Neuron (in vitro differentiated cells): ENCODE data around the gene EFNA5.
"Not testable (repeated sequence)": the region's sequence is repeated elsewhere in the genome, so short reads cannot be mapped to it uniquely, and the experiment has no call there.

ENCODE experiments used
- H2AFZ ChIP-seq: one replicate; pipeline ENCODE4 v1.6.1; 2013; ENCODE audit warnings: low read depth, mild to moderate bottlenecking, inconsistent platforms, low read length, moderate library complexity
- H3K27me3 ChIP-seq: one replicate; pipeline ENCODE4 v1.6.1; 2013; ENCODE audit warnings: low read length; ENCODE audit not compliant: insufficient read depth
- H3K36me3 ChIP-seq: one replicate; pipeline ENCODE4 v1.6.1; 2013; ENCODE audit warnings: low read length; ENCODE audit not compliant: insufficient read depth
- H3K4me1 ChIP-seq: one replicate; pipeline ENCODE4 v1.6.1; 2013; ENCODE audit warnings: low read length; ENCODE audit not compliant: insufficient read depth
- H3K4me3 ChIP-seq: 2 replicates; pipeline ENCODE4 v1.5.1; 2013; ENCODE audit warnings: mild to moderate bottlenecking, low read length, moderate library complexity
- H3K9me3 ChIP-seq: one replicate; pipeline ENCODE4 v1.6.1; 2013; ENCODE audit warnings: low read length

EFNA5 gene

DNA sequence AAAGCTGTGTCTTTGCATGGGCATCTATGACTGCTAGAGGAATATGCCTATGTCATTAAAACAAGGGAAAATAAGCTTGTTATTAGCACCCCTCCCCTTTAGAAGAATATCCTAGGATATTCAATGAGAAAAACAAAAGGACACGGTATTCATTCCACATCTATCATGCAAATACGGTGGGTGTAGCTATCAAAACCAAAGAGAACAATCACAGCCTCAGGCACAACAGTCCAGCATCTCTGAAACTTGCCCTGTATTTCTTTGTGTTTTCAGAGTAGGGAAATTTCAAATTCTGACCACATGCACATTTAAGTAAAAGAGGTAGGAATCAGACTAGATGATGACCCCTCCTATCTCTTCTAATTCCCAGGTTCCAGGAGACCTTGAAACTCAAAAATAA is 209.9 kb downstream of the EFNA5 start:
- no peaks in the 10 kb centered on the region for H3K36me3 ChIP-seq
- no peaks in the 10 kb centered on the region for H3K9me3 ChIP-seq
- H3K4me1 ChIP-seq: peaks cover 16% of the 10 kb centered on the region
- H3K27me3 ChIP-seq: no peaks in the 10 kb centered on the region
- H2AFZ ChIP-seq: no peak overlapping the region
- no peak overlapping the region for H3K4me3 ChIP-seq

DNA sequence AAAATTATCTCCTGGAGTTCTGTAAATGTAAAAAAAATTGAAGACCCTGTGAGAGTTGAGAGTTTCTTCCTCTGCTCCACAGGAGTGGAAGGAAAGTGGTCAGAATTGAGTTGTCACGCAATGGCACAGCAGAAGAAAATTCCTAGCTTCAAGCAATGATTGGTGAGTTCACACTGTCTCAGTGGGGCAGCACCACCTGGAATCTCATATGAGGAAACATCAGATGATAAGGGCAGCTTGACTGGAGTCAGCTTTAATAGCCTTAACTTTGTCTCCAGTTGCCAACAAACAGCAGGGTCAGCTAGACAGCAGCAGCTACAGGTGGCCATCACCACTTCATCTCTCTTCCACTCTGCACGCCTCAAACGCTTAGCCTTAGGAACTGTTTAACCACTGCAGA is 211.1 kb downstream of the EFNA5 start:
- H2AFZ ChIP-seq: no peak overlapping the region
- H3K27me3 ChIP-seq: no peaks in the 10 kb centered on the region
- no peaks in the 10 kb centered on the region for H3K36me3 ChIP-seq
- H3K9me3 ChIP-seq: no peaks in the 10 kb centered on the region
- peaks cover 22% of the 10 kb centered on the region for H3K4me1 ChIP-seq
- H3K4me3 ChIP-seq: no peak overlapping the region

DNA sequence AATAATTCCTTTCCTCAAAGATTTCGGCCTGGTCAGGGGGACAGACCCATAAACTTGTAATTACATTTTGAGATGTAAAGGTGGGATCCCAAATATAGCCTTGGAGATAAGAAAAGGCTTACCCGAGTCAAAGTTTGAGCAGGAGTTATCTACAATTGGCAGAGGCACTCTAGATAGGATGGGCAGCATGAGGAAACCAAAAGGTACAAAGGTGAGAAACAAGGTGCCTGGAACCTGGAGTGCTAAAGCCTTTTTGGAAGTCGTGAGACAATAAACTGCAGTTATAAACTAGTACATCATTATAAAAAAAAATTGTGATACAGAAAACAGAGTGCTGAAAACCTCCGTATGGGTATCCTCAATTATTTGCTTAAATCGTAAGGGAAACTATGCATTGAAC is 212.4 kb downstream of the EFNA5 start:
- no peaks in the 10 kb centered on the region for H3K36me3 ChIP-seq
- H3K9me3 ChIP-seq: no peaks in the 10 kb centered on the region
- H2AFZ ChIP-seq: no peak overlapping the region
- peaks cover 27% of the 10 kb centered on the region for H3K4me1 ChIP-seq
- H3K27me3 ChIP-seq: no peaks in the 10 kb centered on the region
- no peak overlapping the region for H3K4me3 ChIP-seq

DNA sequence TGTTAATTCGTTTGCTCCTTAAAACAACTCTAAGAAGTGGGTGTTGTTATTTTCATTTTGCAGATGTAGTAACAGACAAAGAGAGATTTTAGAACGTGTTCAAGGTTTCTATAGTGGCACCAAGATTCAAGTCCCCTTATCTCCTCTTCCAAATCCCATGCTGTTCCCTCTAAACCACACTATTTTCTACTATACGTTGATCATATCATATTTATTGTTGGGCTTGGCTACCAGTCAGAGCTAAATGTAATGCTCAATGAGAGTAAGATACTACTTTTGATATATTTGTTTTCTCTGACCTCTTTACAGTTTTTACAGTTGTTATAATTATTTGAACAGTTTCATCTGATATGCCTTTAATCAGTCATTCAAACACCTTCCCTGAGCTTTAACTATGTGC is 212.9 kb downstream of the EFNA5 start:
- Histone ChIP-seq H3K4me3 (no peak overlapping the region), H2AFZ (no peak overlapping the region), H3K9me3 (no peaks in the 10 kb centered on the region), H3K4me1 (peaks cover 27% of the 10 kb centered on the region), H3K36me3 (no peaks in the 10 kb centered on the region), H3K27me3 (no peaks in the 10 kb centered on the region)

DNA sequence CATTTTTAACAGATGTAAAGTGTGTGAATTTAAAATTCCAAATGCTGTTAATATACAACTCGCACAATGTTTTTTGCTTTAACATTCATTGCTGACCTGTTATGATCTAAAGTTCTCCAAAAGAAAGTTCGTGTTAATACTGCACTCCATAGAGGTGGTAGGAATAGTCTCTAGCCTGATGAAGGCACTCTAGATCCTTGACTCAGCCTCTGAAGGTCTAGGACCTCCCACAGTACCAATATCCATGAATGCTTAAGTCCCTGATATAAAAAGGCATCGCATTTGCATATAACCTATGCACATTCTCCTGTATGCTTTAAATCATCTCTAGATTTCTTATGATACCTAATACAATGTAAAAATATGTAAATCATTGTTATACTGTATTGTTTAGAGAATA is 213.6 kb downstream of the EFNA5 start:
- Histone ChIP-seq H3K27me3 (no peaks in the 10 kb centered on the region), H3K4me3 (no peak overlapping the region), H3K36me3 (no peaks in the 10 kb centered on the region), H3K9me3 (no peaks in the 10 kb centered on the region), H3K4me1 (peaks cover 27% of the 10 kb centered on the region), H2AFZ (no peak overlapping the region)

DNA sequence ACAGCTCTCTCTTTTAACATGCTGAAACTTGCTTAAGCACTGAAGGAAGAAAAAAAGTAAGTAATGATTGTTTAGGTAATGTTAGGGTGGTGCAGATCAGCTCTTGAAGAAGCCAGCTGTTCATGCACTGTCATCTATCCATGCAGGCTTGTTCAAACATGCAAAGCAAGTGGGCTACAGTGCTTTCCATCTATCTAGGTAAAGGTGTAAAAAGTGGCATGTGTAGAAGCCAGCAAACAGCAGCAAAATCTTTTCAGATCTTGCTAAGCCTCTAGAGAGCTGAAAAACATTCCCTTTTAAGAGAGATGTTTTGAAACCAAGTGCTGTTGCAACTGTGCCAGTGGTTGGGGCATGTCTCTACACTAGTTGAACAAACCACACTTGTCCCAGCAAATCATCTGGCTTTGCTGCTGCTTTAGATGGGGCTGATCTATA is 214.4 kb downstream of the EFNA5 start:
- Histone ChIP-seq H3K9me3 (no peaks in the 10 kb centered on the region), H2AFZ (no peak overlapping the region), H3K36me3 (no peaks in the 10 kb centered on the region), H3K27me3 (no peaks in the 10 kb centered on the region), H3K4me1 (peaks cover 27% of the 10 kb centered on the region), H3K4me3 (no peak overlapping the region)

DNA sequence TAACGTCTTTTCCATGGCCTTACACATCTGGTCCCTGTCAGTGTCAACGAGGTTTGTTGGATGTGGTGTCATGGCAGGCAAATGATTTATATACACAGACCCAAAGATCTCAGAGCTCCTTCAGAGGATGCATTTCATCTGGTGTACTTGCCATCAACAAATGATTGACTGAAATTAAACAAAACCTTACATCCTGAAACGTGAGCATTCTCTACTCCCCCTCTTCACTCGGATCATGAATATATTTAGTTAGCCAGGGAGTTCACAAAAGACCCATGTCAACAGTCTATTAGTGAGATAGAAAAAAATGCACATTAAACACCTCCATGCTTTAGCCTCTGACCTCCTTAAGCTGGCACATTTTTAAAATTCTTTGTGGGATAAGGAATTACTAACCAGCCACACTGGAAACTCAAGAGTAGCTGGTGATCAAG is 215.6 kb downstream of the EFNA5 start:
- no peak overlapping the region for H3K4me3 ChIP-seq
- no peaks in the 10 kb centered on the region for H3K36me3 ChIP-seq
- peaks cover 22% of the 10 kb centered on the region for H3K4me1 ChIP-seq
- no peak overlapping the region for H2AFZ ChIP-seq
- H3K27me3 ChIP-seq: no peaks in the 10 kb centered on the region
- no peaks in the 10 kb centered on the region for H3K9me3 ChIP-seq

DNA sequence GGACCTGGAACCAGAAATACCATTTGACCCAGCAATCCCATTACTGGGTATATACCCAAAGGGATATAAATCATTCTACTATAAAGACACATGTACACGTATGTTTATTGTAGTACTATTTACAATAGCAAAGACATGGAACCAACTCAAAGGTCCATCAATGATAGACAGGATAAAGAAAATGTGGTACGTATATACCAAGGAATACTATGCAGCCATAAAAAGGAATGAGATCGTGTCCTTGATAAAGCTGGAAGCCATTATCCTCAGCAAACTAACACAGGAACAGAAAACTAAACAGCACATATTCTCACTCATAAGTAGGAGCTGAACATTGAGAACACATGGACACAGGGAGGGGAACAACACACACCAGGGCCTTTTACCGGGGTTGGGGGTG is 218.9 kb downstream of the EFNA5 start:
- H3K9me3 ChIP-seq, H3K4me3 ChIP-seq, H3K36me3 ChIP-seq, H2AFZ ChIP-seq, H3K27me3 ChIP-seq: not testable (repeated sequence)
- peaks cover 22% of the 10 kb centered on the region for H3K4me1 ChIP-seq

DNA sequence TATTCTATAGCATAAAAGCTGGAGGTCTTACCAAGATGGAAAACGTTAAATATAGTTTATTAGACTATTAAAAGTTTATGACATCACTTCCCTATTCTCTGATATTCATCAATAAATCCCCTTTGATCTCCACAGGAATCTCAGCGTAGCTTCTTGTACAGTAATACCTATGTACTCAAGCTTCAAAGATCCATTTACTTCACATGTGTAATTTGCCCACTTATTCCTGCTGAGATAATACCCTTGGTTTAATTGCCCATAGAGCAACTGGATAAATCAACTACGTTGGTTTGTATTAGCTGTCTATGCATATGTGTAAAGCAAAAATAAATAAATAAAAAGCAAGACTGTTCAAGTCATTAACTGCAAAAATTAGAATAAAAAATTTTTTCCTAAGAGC is 219.7 kb downstream of the EFNA5 start:
- H3K4me1 ChIP-seq: peaks cover 19% of the 10 kb centered on the region
- H3K4me3 ChIP-seq: no peak overlapping the region
- H3K9me3 ChIP-seq: no peaks in the 10 kb centered on the region
- H3K27me3 ChIP-seq: no peaks in the 10 kb centered on the region
- H2AFZ ChIP-seq: no peak overlapping the region
- H3K36me3 ChIP-seq: no peaks in the 10 kb centered on the region

DNA sequence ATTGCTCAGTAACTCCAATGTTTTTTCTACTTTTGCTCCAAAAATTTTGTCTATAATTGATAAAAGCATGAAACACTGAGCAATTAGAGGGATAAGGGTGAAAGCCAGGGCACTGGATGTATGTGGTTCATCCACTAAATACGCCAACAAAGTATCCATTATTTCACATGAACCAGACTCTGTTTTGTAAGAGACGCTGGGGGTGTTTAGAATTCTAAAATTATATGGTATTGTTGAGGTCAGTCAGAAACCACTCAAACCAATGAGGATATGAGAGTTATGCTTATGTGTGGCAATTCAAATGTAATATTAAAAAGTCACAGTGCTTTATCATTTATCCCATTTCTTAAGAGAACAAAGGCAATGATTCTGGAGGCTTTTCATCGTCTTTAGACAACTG is 220.2 kb downstream of the EFNA5 start:
- peaks cover 16% of the 10 kb centered on the region for H3K4me1 ChIP-seq
- H3K27me3 ChIP-seq: no peaks in the 10 kb centered on the region
- H3K9me3 ChIP-seq: no peaks in the 10 kb centered on the region
- H3K36me3 ChIP-seq: no peaks in the 10 kb centered on the region
- H2AFZ ChIP-seq: no peak overlapping the region
- no peak overlapping the region for H3K4me3 ChIP-seq

DNA sequence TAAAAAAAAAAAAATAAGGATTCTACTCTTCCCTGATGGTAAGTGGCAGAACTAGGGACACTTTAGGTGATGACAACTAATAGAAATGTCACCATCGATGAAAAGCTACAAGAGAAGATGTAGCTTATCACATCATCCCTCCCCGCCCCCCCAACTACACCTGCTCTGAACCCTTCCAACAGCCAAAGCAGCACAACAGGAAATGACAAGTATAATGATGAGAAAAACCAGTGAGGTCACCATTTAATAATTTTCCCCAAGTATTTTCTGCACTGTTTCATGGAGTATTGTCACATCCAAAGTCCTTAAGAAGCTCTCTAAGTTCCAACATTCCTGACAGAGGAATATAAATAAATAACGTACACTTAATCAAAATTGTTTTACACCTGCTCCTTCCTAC is 221.4 kb downstream of the EFNA5 start:
- no peaks in the 10 kb centered on the region for H3K27me3 ChIP-seq
- H3K9me3 ChIP-seq: no peaks in the 10 kb centered on the region
- H2AFZ ChIP-seq: no peak overlapping the region
- no peak overlapping the region for H3K4me3 ChIP-seq
- H3K4me1 ChIP-seq: peaks cover 7% of the 10 kb centered on the region
- H3K36me3 ChIP-seq: no peaks in the 10 kb centered on the region

DNA sequence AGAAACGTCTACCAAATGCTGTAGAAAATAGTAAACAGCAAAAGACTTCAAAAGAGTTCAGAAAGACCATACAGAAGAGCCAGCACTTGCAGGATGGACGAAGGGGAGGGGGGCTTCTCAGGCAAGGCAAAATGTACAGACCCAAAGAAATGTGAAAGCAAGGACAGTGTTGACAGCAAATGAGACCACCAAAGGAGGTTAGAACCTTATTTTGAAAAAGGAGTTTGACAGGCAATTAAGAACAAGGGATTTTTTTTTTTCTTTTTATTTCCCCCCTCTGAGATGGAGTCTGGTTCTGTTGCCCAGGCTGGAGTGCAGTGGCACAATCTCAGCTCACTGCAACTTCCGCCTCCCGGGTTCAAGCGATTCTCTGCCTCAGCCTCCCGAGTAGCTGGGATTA is 223.2 kb downstream of the EFNA5 start:
- Histone ChIP-seq H2AFZ (no peak overlapping the region), H3K27me3 (no peaks in the 10 kb centered on the region), H3K4me3 (no peak overlapping the region), H3K36me3 (no peaks in the 10 kb centered on the region), H3K4me1 (peaks cover 2% of the 10 kb centered on the region), H3K9me3 (no peaks in the 10 kb centered on the region)

DNA sequence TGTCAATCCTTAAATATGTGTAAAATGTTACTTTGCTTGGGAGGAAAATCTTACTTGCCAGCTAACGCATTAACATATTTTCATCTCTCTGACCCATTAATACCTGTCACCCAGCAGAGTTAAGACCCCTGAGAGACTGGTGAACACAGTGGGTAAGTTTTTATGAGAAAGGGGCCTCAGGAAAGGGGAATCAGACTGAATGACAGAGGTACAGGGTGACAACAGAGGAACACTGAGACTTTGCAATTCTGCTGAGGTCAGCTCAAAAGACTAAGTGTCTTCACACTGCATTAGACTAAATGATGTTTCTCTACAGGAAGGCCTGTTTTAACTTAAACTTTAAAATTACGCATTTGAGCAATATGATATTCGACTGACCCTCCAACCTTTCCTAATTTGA is 223.8 kb downstream of the EFNA5 start:
- Histone ChIP-seq H3K27me3 (no peaks in the 10 kb centered on the region), H3K4me1 (peaks cover 2% of the 10 kb centered on the region), H3K4me3 (no peak overlapping the region), H3K9me3 (no peaks in the 10 kb centered on the region), H3K36me3 (no peaks in the 10 kb centered on the region), H2AFZ (no peak overlapping the region)

DNA sequence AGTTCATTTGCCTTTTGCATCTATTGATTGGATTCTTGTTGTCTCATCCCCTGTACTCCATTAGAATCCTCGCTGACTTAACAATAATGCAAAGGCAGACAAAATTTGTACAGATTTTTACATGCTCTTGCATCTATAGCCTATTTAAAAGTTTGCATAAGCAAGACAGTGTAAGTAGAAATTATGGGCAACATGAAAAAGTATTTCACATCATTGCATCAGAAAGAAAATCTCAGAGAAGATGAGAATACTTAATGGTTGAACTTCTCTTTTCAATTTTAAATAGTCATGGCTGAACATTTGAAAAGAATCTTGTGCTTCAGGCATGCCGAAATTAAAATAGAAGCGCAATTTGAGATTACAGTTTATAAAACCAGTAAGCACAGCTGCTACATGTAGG is 226.4 kb downstream of the EFNA5 start:
- H3K4me1 ChIP-seq: peaks cover 2% of the 10 kb centered on the region
- no peaks in the 10 kb centered on the region for H3K27me3 ChIP-seq
- H3K4me3 ChIP-seq: no peak overlapping the region
- H2AFZ ChIP-seq: no peak overlapping the region
- no peaks in the 10 kb centered on the region for H3K36me3 ChIP-seq
- H3K9me3 ChIP-seq: peaks cover 3% of the 10 kb centered on the region
